Measurements from ENCODE around the gene LARGE1. TPM values are rescaled to one million over a fixed set of nuclear protein-coding genes. Genes with fewer than 3 reads are reported as not detected.

Gene LARGE1
- total and polyA plus RNA-seq, 9 of the 15 experiments (the other 6 are each of a cell fraction or from before 2014, with no cell fraction given) = 0.01 to 0.66 (median 0.14) TPM; not detected in 2

- Histone ChIP-seq H3K9me1 (ENCODE audit: control insufficient read depth, insufficient read depth, low read length) (no peaks in the 10 kb centered on the region), H3K27me3 (ENCODE audit: control insufficient read depth in 2 of 2, insufficient read depth in 2 of 2, low read length in 2 of 2) (no peaks in the 10 kb centered on the region), H3K4me3 (no peak overlapping the region), H3K9ac (ENCODE audit: insufficient read depth in 1 of 2, low read depth in 2 of 2, low read length in 2 of 2) (no peak overlapping the region), H4K20me1 (replicated peaks; ENCODE audit: control insufficient read depth, insufficient read depth, low read length) (no peaks in the 10 kb centered on the region), H3K4me2 (ENCODE audit: insufficient read depth, low read length) (no peak overlapping the region), H3K79me2 (ENCODE audit: control insufficient read depth, insufficient read depth, low read length) (no peaks in the 10 kb centered on the region), H3K9me3 (replicated peaks; ENCODE audit: control insufficient read depth, insufficient read depth, low read depth, low read length) (no peaks in the 10 kb centered on the region), H3K4me1 (replicated peaks in 1 of 2; ENCODE audit: control insufficient read depth in 2 of 2, insufficient read depth in 2 of 2, low read length in 2 of 2) (no peaks in the 10 kb centered on the region), H3K27ac (ENCODE audit: extremely low read depth, low read depth, low read length) (no peak overlapping the region), H2AFZ (ENCODE audit: low read depth, low read length) (no peak overlapping the region), H3K36me3 (ENCODE audit: control insufficient read depth, insufficient read depth, low read length) (no peaks in the 10 kb centered on the region)
- TF ChIP-seq ETV1 (tag; conservative IDR thresholded peaks at IDR 0.05; ENCODE audit: low read depth) = no peak
- no peak for TF ChIP-seq SIN3B (IDR thresholded peaks at IDR 0.05; ENCODE audit: low read depth)
- no peak for TF ChIP-seq ERF (CRISPR knock-in tag; IDR thresholded peaks at IDR 0.05)
- TF ChIP-seq CTCFL (IDR thresholded peaks at IDR 0.05; ENCODE audit: borderline replicate concordance, insufficient read depth, low read depth, low read length, poor library complexity, severe bottlenecking) = no peak
- TF ChIP-seq CAMTA2 (CRISPR knock-in tag; conservative IDR thresholded peaks at IDR 0.05) = no peak
- no peak for TF ChIP-seq SLC30A9 (CRISPR knock-in tag; IDR thresholded peaks at IDR 0.05)
- no peak for TF ChIP-seq ZBTB17 (CRISPR knock-in tag; IDR thresholded peaks at IDR 0.05)
- no TSS peak for BruUV-seq (replicated peaks)
- intact Hi-C loops (cut with micrococcal nuclease) (no loop called here), in situ Hi-C loops (cut with MboI) (no loop called here)
- CTCF ChIA-PET (ENCODE audit: low intra/inter-chr PET ratio) = no interaction called here
- POLR2A ChIA-PET = no interaction called here
- no peak for ATAC-seq
- DNase-seq (ENCODE audit: extremely low read depth in 1 of 4, low spot score in 3 of 4) = no peak
- no peak for FAIRE-seq
- WGBS (ENCODE audit: insufficient coverage, low coverage, missing lambda C conversion rate) = 9% methylated on average over 7 of the region's 11 CpGs
These were observed 196.4 kb downstream of the LARGE1 start for GRCh38 chr22:33723915-33724314.

Measured in K562 (cell line).